Nasal cavity respiratory epithelium epithelial cell of viscerocranial mucosa (primary cell): ENCODE data around the gene ASPRV1. TPM values are rescaled to one million over a fixed set of nuclear protein-coding genes. Genes with fewer than 3 reads are reported as not detected.

Source experiments
- total RNA-seq: library from RNA; depleted of rRNA; stranded (reverse); fragments of >200 nt; gene quantifications from 2 replicates; pipeline ENCODE4 v1.2.3, GENCODE V29; 2014

Gene ASPRV1
- 0.21 and 0.34 TPM in 2 replicates for total RNA-seq

GRCh38 chr2:69961496-69961895, at the start of gene ASPRV1:
TSS of gene ASPRV1 (minus strand) at chr2:69961631. CDS start at chr2:69961436, 195 bp downstream.

GRCh38 chr2:69914950-69915945, 46.2 kb downstream of the ASPRV1 start, which contains the start of gene MXD1:
TSS of gene MXD1 (plus strand) at chr2:69915109. CDS start at chr2:69915331, 222 bp downstream.

Other genes with a start within 250 kb of the ASPRV1 start
- 48.9 and 83.1 TPM in 2 replicates for gene ANXA4, start 219.5 kb downstream of the ASPRV1 start, total RNA-seq
- gene GMCL1, start 132.0 kb downstream of the ASPRV1 start, total RNA-seq = 14.3 and 21.2 TPM in 2 replicates
- 36.9 and 37.9 TPM in 2 replicates for gene SNRNP27, start 67.7 kb downstream of the ASPRV1 start, total RNA-seq
- 46.6 and 50.6 TPM in 2 replicates for gene MXD1, start 46.5 kb downstream of the ASPRV1 start, total RNA-seq
- gene PCBP1, start 125.8 kb upstream of the ASPRV1 start, total RNA-seq = 21.5 and 76.6 TPM in 2 replicates
- gene C2orf42, start 229.4 kb upstream of the ASPRV1 start, total RNA-seq = 19.5 and 22.4 TPM in 2 replicates